ENCODE results near the gene BUB1. TPM values are rescaled to one million over a fixed set of nuclear protein-coding genes. Genes with fewer than 3 reads are reported as not detected.
"Not testable (repeated sequence)": the region's sequence is repeated elsewhere in the genome, so short reads cannot be mapped to it uniquely, and the experiment has no call there.

The BUB1 gene
- total and polyA plus RNA-seq, 9 of the 15 experiments (the other 6 are each of a cell fraction or from before 2014, with no cell fraction given) = 73.4 to 247 (median 118) TPM

DNA sequence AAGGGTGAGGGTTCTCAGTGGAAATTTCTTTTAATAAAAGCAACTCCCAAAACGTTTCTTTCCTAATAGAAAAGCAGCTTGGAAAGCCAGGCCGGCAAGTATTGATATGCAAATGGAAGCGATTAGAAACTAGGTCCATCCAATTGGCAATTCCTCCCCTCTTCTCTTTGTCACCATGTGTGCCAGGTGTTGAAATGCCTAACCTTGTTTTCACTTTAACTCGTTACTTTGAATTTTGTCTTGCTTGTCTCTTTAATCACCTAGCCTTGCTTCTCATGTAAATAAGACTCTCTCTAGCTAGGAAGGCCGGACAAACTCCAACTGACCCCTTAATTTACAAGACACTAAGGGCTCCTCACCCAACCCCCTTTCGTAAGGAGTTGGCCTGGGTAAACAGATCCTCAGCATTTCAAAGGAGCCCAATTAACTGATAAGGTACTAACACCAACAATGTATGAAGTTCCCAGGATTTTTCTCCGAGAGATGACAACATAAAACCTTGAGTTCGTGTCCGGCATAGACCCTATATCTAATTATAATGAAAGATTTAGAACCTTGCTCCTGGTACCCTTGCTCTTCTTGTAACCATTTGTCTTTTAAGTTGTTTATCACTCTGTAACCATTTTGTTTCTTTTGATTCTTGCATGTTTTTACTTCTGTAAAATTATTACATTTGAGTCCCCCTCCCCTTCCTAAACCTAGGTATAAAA is 10.1 kb upstream of the BUB1 start:
- H2AFZ ChIP-seq (ENCODE audit: low read depth, low read length); in situ Hi-C loops (cut with MboI); H3K79me2 ChIP-seq (ENCODE audit: control insufficient read depth, insufficient read depth, low read length); FAIRE-seq; H3K27ac ChIP-seq (ENCODE audit: extremely low read depth, low read depth, low read length); H3K27me3 ChIP-seq (ENCODE audit: control insufficient read depth in 2 of 2, insufficient read depth in 2 of 2, low read length in 2 of 2); ATAC-seq; H3K9me3 ChIP-seq (replicated peaks; ENCODE audit: control insufficient read depth, insufficient read depth, low read depth, low read length); CTCF ChIA-PET (ENCODE audit: low intra/inter-chr PET ratio); H3K4me3 ChIP-seq; H3K9ac ChIP-seq (ENCODE audit: insufficient read depth in 1 of 2, low read depth in 2 of 2, low read length in 2 of 2); H3K9me1 ChIP-seq (ENCODE audit: control insufficient read depth, insufficient read depth, low read length); intact Hi-C loops (cut with micrococcal nuclease); H4K20me1 ChIP-seq (replicated peaks; ENCODE audit: control insufficient read depth, insufficient read depth, low read length); H3K4me2 ChIP-seq (ENCODE audit: insufficient read depth, low read length); BruUV-seq (replicated peaks); H3K36me3 ChIP-seq (ENCODE audit: control insufficient read depth, insufficient read depth, low read length); DNase-seq (ENCODE audit: extremely low read depth in 1 of 4, low spot score in 3 of 4): not testable (repeated sequence)
- H3K4me1 ChIP-seq (replicated peaks in 1 of 2; ENCODE audit: control insufficient read depth in 2 of 2, insufficient read depth in 2 of 2, low read length in 2 of 2) = peaks cover 7 to 36% of the 10 kb centered on the region in 2 experiments; a peak in 4 of 5 replicates
- 74% methylated on average over 9 of the region's 9 CpGs for WGBS (ENCODE audit: insufficient coverage, low coverage, missing lambda C conversion rate)
- POLR2A ChIA-PET = interaction anchor here (1.1 to 1.2 kb wide), 3 partner anchors 9 to 12 kb away, joined by 4 to 5 read pairs (median 5); partner anchors contain the start of gene BUB1

DNA sequence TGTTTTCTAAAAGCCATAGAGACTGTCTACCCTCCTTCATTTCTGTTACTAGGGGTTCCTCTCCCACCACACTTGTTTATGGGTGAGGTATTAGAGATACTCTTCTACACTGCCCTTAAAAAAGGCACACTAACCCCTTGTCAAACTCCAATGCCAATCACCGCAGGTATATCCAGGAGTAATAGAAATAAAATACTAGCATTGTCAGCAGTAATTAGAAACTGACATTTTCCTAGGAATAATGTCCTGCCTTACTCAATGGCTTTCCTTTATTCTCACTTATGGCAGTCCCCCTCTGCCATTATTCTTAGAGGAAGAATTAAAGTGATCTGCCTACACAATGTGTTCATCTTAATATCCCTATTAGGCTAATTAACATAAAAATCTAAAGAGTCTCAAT is 5.0 kb upstream of the BUB1 start:
- intact Hi-C loops (cut with micrococcal nuclease) (no loop called here), in situ Hi-C loops (cut with MboI) (no loop called here)
- Histone ChIP-seq H2AFZ (ENCODE audit: low read depth, low read length) (0 out of 2 replicates have a peak overlapping the region, but pooled peaks have one; percentile 7), H3K36me3 (ENCODE audit: control insufficient read depth, insufficient read depth, low read length) (no peaks in the 10 kb centered on the region), H3K27ac (ENCODE audit: extremely low read depth, low read depth, low read length) (no peak overlapping the region), H3K4me1 (replicated peaks in 1 of 2; ENCODE audit: control insufficient read depth in 2 of 2, insufficient read depth in 2 of 2, low read length in 2 of 2) (peaks cover 9 to 12% of the 10 kb centered on the region in 2 experiments; a peak in 4 of 5 replicates), H3K9ac (ENCODE audit: insufficient read depth in 1 of 2, low read depth in 2 of 2, low read length in 2 of 2) (no peak overlapping the region), H3K4me3 (no peak overlapping the region), H3K27me3 (ENCODE audit: control insufficient read depth in 2 of 2, insufficient read depth in 2 of 2, low read length in 2 of 2) (no peaks in the 10 kb centered on the region), H3K9me3 (replicated peaks; ENCODE audit: control insufficient read depth, insufficient read depth, low read depth, low read length) (peaks cover 2% of the 10 kb centered on the region; the same call in 1 of the 2 replicates), H4K20me1 (replicated peaks; ENCODE audit: control insufficient read depth, insufficient read depth, low read length) (no peaks in the 10 kb centered on the region), H3K4me2 (ENCODE audit: insufficient read depth, low read length) (no peak overlapping the region), H3K79me2 (ENCODE audit: control insufficient read depth, insufficient read depth, low read length) (peaks cover 10% of the 10 kb centered on the region), H3K9me1 (ENCODE audit: control insufficient read depth, insufficient read depth, low read length) (no peaks in the 10 kb centered on the region)
- 73% methylated on average over 1 of the region's 1 CpG for WGBS (ENCODE audit: insufficient coverage, low coverage, missing lambda C conversion rate)
- FAIRE-seq (no peak), ATAC-seq (no peak), DNase-seq (ENCODE audit: extremely low read depth in 1 of 4, low spot score in 3 of 4) (no peak)
- BruUV-seq (replicated peaks) = no TSS peak
- ChIA-PET CTCF (ENCODE audit: low intra/inter-chr PET ratio) (no interaction called here), POLR2A (interaction anchor here (1.2 kb wide), 1 partner anchor 11 kb away, joined by 3 read pairs; no protein-coding TSS in a partner anchor)
- TF ChIP-seq RBM25 (IDR thresholded peaks at IDR 0.05; ENCODE audit: low read depth, low read length, severe bottlenecking) (no peak), HDAC3 (IDR thresholded peaks at IDR 0.05; ENCODE audit: borderline replicate concordance, partially characterized antibody) (no peak), FOSL1 (tag; conservative IDR thresholded peaks at IDR 0.05) (no peak), ZNF316 (IDR thresholded peaks at IDR 0.05) (peak; percentile 74), ZKSCAN3 (CRISPR knock-in tag; IDR thresholded peaks at IDR 0.05) (no peak), MAFF (IDR thresholded peaks at IDR 0.05; ENCODE audit: low read length) (0 out of 2 replicates have a peak, but pooled peaks have one; percentile 16), RAD21 (CRISPR knock-in tag; conservative IDR thresholded peaks at IDR 0.05 in 1 of 2, IDR thresholded peaks at IDR 0.05 in 1 of 2) (no peak), SP2 (IDR thresholded peaks at IDR 0.05; ENCODE audit: extremely low read depth, low read depth, low read length, poor library complexity, severe bottlenecking) (no peak)
- TF ChIP-seq, protein P1, sequence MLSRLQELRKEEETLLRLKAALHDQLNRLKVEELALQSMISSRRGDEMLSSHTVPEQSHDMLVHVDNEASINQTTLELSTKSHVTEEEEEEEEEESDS (CRISPR knock-in tag; IDR thresholded peaks at IDR 0.05) = no peak
- TF ChIP-seq, protein P2, sequence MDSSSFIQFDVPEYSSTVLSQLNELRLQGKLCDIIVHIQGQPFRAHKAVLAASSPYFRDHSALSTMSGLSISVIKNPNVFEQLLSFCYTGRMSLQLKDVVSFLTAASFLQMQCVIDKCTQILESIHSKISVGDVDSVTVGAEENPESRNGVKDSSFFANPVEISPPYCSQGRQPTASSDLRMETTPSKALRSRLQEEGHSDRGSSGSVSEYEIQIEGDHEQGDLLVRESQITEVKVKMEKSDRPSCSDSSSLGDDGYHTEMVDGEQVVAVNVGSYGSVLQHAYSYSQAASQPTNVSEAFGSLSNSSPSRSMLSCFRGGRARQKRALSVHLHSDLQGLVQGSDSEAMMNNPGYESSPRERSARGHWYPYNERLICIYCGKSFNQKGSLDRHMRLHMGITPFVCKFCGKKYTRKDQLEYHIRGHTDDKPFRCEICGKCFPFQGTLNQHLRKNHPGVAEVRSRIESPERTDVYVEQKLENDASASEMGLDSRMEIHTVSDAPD (CRISPR knock-in tag; IDR thresholded peaks at IDR 0.05) = no peak

Measured in K562 (cell line).